Fibroblast of mammary gland (primary cell): ENCODE measurements around the gene NFIA.
A peak's percentile ranks its signal among the peaks of the same experiment; 100 is the strongest.

ENCODE experiments used
- DNase-seq: peaks from one replicate; pipeline ENCODE4 v3.0.0-alpha.2; 2010; ENCODE audit warnings: low read depth
- H3K4me3 ChIP-seq: 2 replicates; pipeline ENCODE4 v1.5.1; 2011; ENCODE audit warnings: low read depth, mild to moderate bottlenecking, low read length, moderate library complexity; ENCODE audit not compliant: control insufficient read depth
- TF ChIP-seq, protein P1 (sequence below): conservative IDR thresholded peaks from 2 replicates; pipeline ENCODE4 v1.5.1; 2011; ENCODE audit warnings: low read depth, low read length, inconsistent platforms; ENCODE audit not compliant: control insufficient read depth, insufficient read depth

Gene NFIA

GRCh38 chr1:61226791-61227567 lies 144.6 kb downstream of the NFIA start:
- TF ChIP-seq, protein P1, sequence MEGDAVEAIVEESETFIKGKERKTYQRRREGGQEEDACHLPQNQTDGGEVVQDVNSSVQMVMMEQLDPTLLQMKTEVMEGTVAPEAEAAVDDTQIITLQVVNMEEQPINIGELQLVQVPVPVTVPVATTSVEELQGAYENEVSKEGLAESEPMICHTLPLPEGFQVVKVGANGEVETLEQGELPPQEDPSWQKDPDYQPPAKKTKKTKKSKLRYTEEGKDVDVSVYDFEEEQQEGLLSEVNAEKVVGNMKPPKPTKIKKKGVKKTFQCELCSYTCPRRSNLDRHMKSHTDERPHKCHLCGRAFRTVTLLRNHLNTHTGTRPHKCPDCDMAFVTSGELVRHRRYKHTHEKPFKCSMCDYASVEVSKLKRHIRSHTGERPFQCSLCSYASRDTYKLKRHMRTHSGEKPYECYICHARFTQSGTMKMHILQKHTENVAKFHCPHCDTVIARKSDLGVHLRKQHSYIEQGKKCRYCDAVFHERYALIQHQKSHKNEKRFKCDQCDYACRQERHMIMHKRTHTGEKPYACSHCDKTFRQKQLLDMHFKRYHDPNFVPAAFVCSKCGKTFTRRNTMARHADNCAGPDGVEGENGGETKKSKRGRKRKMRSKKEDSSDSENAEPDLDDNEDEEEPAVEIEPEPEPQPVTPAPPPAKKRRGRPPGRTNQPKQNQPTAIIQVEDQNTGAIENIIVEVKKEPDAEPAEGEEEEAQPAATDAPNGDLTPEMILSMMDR, result no peak

DNA sequence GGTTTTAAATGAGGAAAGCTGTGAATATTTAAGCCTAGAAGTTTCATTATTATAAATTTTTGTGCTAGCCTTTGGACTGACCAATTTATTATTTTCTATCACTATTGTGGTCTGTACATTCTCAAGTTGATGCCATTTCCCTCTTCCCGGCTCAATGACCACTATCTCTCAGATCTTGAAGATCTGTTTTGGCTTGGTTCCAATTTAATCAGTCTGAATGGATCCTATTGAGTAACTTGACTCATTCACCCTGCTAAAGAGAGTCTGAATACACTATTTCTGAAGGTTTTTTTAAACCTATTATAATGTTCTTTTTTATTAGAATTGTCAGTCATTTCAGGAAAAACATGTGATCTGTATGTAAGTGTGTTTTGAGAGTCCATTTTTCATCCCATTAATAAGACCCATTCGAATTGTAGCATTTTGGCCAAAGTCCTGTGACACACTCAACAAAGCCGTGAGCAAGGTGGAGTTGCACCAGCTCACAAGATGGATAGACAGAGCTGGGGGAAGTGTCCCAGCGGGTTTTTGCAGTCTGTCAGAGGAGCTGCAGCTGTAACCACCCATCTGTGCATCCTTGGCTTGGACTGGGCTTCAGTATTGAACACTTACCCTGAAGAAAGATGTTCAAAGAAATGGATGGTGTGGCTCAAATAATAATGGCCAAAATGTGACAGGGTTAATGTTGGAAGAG lies 145.6 kb downstream of the NFIA start:
- DNase-seq, result peak; percentile 35
- no peak overlapping the region for H3K4me3 ChIP-seq
- TF ChIP-seq, protein P1, result no peak

More at GRCh38 chr1:61226791-61227567, 144.6 kb downstream of the NFIA start:
- H3K4me3 ChIP-seq, result peak overlapping the region; percentile 31
- peak; percentile 58 for DNase-seq

DNA sequence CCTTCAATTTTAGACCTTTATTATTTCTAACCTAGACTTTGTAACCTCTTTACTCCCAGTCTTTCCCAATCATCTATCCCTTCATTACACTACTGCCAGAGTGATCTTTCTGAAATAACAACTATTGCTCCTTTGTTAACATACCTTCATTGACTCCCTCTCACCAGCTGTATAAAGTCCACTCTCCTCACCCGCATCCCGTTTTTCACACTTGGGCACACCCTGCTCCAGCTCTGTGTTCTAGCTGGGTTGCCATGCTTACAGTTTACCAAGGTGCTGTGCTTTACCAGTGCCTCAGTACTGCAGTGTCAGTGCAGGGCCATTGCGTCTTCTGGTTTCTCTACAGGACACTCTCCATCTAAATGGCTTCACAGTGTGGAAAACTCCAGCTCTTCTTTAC lies 148.2 kb downstream of the NFIA start:
- TF ChIP-seq, protein P1, result no peak
- H3K4me3 ChIP-seq, result no peak overlapping the region
- no peak for DNase-seq

DNA sequence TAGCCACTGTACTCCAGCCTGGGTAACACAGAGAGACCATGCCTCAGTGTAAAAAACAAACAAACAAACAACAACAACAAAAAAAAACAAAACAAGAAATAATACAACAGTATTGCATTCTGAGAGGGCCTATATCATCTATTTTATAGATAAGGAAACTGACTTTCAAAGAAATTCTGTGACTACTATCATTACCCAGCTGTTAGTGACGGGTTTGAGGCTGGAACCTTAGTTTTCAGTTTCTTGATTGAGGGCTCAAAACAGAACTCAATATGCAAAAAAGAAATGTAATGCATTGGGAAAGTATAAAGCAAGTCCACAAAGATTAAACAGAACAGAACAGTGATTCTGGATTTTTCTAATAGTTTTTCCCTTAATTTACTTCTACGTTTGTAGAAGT lies 149.4 kb downstream of the NFIA start:
- TF ChIP-seq, protein P1, result no peak
- DNase-seq, result no peak
- H3K4me3 ChIP-seq, result no peak overlapping the region

DNA sequence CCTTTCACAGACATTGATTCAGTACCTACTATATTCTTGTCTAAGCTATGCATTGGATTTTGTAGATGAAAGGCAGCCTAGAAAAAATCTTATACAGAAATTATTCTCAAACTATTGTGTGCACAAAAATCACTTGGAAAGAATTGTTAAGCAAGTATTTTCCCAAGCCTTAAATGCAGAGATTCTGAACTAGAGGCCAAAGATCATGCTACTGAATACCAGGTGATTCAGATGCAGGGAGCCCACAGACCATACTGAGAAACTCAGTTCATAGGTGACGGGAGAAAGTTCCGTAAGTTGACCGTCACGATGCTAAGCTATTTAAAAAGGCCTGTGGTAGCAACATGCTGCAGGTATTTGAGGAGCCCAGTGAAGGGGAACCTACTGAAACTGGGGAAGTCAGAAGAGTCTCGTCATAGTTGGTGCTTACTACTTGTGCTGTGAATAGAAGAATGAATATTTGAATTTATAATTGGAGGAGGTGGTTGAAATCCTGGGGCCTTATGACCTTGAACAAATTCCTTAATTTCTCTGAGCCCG lies 150.8 kb downstream of the NFIA start:
- no peak overlapping the region for H3K4me3 ChIP-seq
- TF ChIP-seq, protein P1, result no peak

DNA sequence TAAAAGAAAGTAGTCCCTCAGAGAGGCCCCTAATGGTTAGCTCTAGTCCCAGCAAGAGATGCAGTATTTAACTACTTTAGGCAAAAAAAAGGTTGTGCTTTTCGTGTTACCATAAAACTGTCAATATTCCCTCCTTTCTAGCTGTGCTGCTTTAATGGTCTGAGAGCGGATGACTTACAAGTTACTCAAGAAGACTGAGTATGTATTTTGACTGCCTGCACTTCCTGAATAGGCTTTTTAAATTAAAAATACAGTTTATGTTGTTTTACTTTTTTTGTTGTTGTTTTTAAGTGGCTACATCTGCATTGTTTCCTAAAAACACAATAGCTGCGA lies 152.2 kb downstream of the NFIA start:
- H3K4me3 ChIP-seq, result no peak overlapping the region
- DNase-seq, result no peak
- TF ChIP-seq, protein P1, result no peak

More for the DNA sequence above, 150.8 kb downstream of the NFIA start:
- no peak for DNase-seq
